ENCODE results near the gene ZNF525.

The ZNF525 gene

DNA sequence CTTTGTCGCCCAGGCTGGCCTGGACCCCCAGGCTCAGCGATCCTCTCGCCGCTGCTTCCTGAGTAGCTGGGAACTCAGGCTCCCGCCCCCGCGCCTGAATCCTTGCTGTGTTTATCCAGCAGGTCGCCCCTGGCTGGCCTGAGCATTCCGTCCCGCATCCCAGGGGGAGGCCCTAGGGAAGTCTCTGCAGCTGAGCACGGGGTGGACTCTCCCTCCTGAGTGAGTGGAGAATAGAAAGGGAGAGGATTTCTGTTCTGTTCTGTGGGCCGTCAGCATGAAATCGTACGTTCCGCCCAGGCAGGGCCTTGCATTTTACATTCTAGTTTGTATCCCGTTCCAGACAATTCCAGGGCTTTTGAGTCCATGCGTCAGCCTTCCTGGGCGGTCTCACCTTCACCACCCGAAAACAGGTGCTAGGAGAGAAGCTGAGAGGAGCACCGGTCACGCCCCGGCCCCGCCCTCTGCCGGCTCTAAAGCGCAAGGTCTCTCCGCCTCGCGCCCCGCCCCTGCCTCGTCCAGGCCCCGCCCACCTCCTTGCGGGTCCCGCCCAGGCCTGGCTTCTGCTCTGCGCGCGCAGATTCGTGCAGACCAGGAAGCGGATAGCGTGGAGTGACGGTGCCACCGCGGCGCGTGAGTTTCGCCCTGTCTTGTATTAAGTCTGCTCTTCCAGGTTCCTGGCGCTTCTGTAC lies 66.0 kb downstream of the ZNF525 start, which contains the start of gene ZNF761:
Gene ZNF761, plus strand, starts transcription at position 586 of the 689 bp plus-strand sequence. CDS start 15,285 bp downstream, outside the sequence.
- DNase-seq (ENCODE audit: low read depth in 2 of 2), result peak; percentile 90 to 91
- peak within 1 kb of the TSS; percentile 80 to 88 for H3K4me3 ChIP-seq (replicated peaks in 1 of 2; ENCODE audit: low read depth in 2 of 2, low read length in 2 of 2)
- TF ChIP-seq, protein P1, sequence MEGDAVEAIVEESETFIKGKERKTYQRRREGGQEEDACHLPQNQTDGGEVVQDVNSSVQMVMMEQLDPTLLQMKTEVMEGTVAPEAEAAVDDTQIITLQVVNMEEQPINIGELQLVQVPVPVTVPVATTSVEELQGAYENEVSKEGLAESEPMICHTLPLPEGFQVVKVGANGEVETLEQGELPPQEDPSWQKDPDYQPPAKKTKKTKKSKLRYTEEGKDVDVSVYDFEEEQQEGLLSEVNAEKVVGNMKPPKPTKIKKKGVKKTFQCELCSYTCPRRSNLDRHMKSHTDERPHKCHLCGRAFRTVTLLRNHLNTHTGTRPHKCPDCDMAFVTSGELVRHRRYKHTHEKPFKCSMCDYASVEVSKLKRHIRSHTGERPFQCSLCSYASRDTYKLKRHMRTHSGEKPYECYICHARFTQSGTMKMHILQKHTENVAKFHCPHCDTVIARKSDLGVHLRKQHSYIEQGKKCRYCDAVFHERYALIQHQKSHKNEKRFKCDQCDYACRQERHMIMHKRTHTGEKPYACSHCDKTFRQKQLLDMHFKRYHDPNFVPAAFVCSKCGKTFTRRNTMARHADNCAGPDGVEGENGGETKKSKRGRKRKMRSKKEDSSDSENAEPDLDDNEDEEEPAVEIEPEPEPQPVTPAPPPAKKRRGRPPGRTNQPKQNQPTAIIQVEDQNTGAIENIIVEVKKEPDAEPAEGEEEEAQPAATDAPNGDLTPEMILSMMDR (IDR thresholded peaks at IDR 0.05; ENCODE audit: low read depth, low read length), result peak; percentile 55

DNA sequence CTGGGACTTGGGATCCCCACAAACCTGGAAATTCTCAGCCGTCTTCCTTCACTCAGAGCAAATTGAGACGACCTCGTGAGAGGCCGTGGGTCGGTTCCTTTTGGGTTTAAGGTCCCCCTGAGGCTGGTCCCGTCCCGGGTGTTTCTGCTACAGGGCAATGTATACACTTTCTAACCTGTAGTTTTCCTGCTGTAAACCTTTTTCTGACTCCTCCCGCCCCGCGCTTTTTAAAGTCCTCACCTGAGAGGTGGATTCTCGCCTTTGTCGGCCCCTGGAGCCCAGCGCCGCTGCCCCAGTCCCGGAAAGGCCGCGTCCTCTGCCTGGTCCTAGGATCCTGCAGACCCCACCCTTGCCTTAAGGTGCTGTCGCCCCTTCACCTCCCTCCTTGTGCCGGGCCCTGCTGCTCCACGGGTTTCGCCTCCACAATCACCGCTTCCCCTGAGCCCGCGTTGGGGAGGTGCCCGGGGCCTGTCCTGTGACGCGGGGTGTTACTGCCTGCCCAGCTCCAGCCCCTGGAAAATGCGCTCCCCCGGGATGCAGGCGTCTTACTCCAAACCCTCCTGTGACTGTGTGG lies 66.7 kb downstream of the ZNF525 start:
- peak; percentile 3 to 20 for DNase-seq (ENCODE audit: low read depth in 2 of 2)
- TF ChIP-seq, protein P1 (IDR thresholded peaks at IDR 0.05; ENCODE audit: low read depth, low read length), result no peak

More for the DNA sequence above, 66.7 kb downstream of the ZNF525 start:
- H3K4me3 ChIP-seq (replicated peaks in 1 of 2; ENCODE audit: low read depth in 2 of 2, low read length in 2 of 2), result peak overlapping the region; percentile 80 to 88
